ENCODE results near the gene ERBIN.

DNA sequence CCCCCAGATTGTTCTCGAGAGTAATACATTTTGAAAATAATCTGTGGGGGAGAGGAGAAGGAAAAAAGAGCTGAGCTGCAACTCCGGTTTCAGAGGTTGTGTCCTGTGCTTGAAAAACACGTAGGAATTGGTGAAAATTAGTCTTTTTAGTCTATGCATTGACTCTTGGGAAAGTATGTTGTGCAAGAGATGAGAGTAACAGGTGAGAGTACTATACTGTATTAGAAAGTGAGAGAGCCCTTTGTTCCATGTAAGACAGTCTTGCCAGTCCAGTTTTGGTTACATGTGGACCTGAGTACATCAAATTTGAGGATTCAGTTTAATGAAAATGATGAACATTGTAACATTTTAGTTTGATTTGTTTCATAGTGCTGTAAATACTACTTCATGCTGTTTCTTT is 27.8 kb downstream of the ERBIN start:
- TF ChIP-seq, protein P1, sequence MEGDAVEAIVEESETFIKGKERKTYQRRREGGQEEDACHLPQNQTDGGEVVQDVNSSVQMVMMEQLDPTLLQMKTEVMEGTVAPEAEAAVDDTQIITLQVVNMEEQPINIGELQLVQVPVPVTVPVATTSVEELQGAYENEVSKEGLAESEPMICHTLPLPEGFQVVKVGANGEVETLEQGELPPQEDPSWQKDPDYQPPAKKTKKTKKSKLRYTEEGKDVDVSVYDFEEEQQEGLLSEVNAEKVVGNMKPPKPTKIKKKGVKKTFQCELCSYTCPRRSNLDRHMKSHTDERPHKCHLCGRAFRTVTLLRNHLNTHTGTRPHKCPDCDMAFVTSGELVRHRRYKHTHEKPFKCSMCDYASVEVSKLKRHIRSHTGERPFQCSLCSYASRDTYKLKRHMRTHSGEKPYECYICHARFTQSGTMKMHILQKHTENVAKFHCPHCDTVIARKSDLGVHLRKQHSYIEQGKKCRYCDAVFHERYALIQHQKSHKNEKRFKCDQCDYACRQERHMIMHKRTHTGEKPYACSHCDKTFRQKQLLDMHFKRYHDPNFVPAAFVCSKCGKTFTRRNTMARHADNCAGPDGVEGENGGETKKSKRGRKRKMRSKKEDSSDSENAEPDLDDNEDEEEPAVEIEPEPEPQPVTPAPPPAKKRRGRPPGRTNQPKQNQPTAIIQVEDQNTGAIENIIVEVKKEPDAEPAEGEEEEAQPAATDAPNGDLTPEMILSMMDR (conservative IDR thresholded peaks at IDR 0.05): no peak
- TF ChIP-seq ZFX (IDR thresholded peaks at IDR 0.05): no peak
